Uterus (tissue), 4 donors: ENCODE data around the gene TMEM200A. TPM values are rescaled to one million over a fixed set of nuclear protein-coding genes. Genes with fewer than 3 reads are reported as not detected.

Experiments
- DNase-seq, 2 donors: peaks; one replicate each; pipeline ENCODE4 v3.0.0-alpha.2; 2019 to 2020
- H3K27ac ChIP-seq, 2 donors: fragments of 200-600 bp; sonication (generic); 1 replicate in 1 of 2; 2 replicates in 1 of 2; pipeline ENCODE4 v1.5.1; 2016 to 2018
- H3K27me3 ChIP-seq, 2 donors: fragments of 200-600 bp; sonication (generic); one replicate each; pipeline ENCODE4 v1.5.1; 2018 to 2019; ENCODE audit warnings: control low read depth in 1 of 2
- H3K36me3 ChIP-seq, 2 donors: fragments of 200-600 bp; sonication (generic); one replicate each; pipeline ENCODE4 v1.5.1; 2019; ENCODE audit warnings: control low read depth in 1 of 2
- H3K4me1 ChIP-seq, 2 donors: fragments of 200-600 bp; sonication (generic); one replicate each; pipeline ENCODE4 v1.5.1; 2018 to 2019; ENCODE audit warnings: control low read depth in 1 of 2
- H3K4me3 ChIP-seq, 2 donors: fragments of 200-600 bp; sonication (generic); 1 replicate in 1 of 2; 2 replicates in 1 of 2; pipeline ENCODE4 v1.5.1; 2018 to 2019; ENCODE audit warnings: mild to moderate bottlenecking in 1 of 2
- H3K9me3 ChIP-seq, 2 donors: fragments of 200-600 bp; sonication (generic); one replicate each; pipeline ENCODE4 v1.5.1; 2019; ENCODE audit warnings: control low read depth in 1 of 2
- POLR2A ChIP-seq, 2 donors: fragments of 450-650 bp; IDR thresholded peaks; one replicate each; pipeline ENCODE4 v1.6.1; 2016; ENCODE audit warnings: antibody characterized with exemption in 2 of 2, mild to moderate bottlenecking in 1 of 2, moderate library complexity in 1 of 2
- intact Hi-C: fragments of 100-400 bp; cut with DNase I; formaldehyde crosslinking; loops from one replicate; pipeline ENCODE4 v1.15.1; 2023; ENCODE audit warnings: low total_unique reads
- total RNA-seq, 4 donors: library from RNA; depleted of rRNA in 3 of 4; stranded (reverse); fragments of >200 nt in 3 of 4; gene quantifications; one replicate each; pipeline versions ENCODE4 v1.1.0 to v1.2.4, GENCODE V29; 2014 to 2023
- TF ChIP-seq, protein P1 (sequence below), 4 experiments: fragments of 200-600 bp in 2 of 4; fragments of 450-650 bp in 2 of 4; sonication (generic) in 2 of 4; IDR thresholded peaks; one replicate each; pipeline ENCODE4 v1.5.1; 2016 to 2019; ENCODE audit warnings: antibody characterized with exemption in 4 of 4, mild to moderate bottlenecking in 2 of 4, moderate library complexity in 1 of 4
- donor health status: DM: yes; HTN: yes; CAD: no.

Gene TMEM200A
- total RNA-seq, 4 donors from 2014 or later: 20.9 to 27.9 (median 23.1) TPM

DNA sequence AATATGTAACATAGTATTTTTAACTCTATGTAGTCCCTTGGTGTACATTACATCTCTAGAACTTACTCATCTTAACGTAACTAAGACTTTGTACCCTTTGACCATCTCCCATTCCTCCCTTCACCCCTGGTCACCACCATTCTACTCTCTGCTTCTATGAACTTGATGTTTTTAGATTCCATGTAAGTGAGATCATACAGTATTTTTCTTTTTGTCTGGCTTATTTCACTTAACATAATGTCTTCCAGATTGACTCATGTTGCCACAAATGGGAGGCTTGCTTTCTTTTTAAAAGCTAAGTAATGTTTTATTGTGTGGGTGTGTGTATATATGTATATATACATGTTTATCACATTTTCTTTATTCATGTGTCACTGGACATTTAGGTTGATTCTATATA, 55.8 kb downstream of the TMEM200A start:
- intact Hi-C loops: no loop called here
- no peaks in the 10 kb centered on the region for H3K4me1 ChIP-seq
- TF ChIP-seq, protein P1, sequence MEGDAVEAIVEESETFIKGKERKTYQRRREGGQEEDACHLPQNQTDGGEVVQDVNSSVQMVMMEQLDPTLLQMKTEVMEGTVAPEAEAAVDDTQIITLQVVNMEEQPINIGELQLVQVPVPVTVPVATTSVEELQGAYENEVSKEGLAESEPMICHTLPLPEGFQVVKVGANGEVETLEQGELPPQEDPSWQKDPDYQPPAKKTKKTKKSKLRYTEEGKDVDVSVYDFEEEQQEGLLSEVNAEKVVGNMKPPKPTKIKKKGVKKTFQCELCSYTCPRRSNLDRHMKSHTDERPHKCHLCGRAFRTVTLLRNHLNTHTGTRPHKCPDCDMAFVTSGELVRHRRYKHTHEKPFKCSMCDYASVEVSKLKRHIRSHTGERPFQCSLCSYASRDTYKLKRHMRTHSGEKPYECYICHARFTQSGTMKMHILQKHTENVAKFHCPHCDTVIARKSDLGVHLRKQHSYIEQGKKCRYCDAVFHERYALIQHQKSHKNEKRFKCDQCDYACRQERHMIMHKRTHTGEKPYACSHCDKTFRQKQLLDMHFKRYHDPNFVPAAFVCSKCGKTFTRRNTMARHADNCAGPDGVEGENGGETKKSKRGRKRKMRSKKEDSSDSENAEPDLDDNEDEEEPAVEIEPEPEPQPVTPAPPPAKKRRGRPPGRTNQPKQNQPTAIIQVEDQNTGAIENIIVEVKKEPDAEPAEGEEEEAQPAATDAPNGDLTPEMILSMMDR (IDR thresholded peaks at IDR 0.05): no peak
- TF ChIP-seq POLR2A (IDR thresholded peaks at IDR 0.05): no peak
- no peaks in the 10 kb centered on the region for H3K9me3 ChIP-seq
- H3K27me3 ChIP-seq: no peaks in the 10 kb centered on the region
- H3K27ac ChIP-seq: no peak overlapping the region
- no peaks in the 10 kb centered on the region for H3K36me3 ChIP-seq
- no peak for DNase-seq
- no peak overlapping the region for H3K4me3 ChIP-seq

DNA sequence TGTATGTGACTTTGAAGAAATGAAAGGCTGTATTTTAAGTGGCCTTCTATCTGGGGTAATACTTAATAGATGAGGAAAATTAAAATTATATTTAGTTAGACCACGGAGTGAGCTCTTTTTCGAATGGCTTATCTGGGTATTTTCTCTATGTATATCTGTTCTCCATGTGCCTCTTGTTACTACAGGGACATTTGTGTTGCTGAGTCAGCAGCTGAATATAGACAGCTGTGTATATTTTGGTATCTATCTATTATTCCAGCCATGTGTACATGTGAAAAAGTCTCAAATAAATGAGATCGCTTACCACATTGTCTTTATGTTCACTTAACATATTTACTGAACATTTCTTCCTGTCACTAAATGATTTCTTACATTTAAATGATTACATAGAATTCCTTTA, 57.2 kb downstream of the TMEM200A start:
- Histone ChIP-seq H3K27me3 (no peaks in the 10 kb centered on the region), H3K4me1 (no peaks in the 10 kb centered on the region), H3K27ac (no peak overlapping the region), H3K36me3 (no peaks in the 10 kb centered on the region), H3K4me3 (no peak overlapping the region), H3K9me3 (no peaks in the 10 kb centered on the region)
- DNase-seq: no peak
- intact Hi-C loops: no loop called here
- TF ChIP-seq POLR2A (IDR thresholded peaks at IDR 0.05): no peak
- TF ChIP-seq, protein P1 (IDR thresholded peaks at IDR 0.05): no peak

DNA sequence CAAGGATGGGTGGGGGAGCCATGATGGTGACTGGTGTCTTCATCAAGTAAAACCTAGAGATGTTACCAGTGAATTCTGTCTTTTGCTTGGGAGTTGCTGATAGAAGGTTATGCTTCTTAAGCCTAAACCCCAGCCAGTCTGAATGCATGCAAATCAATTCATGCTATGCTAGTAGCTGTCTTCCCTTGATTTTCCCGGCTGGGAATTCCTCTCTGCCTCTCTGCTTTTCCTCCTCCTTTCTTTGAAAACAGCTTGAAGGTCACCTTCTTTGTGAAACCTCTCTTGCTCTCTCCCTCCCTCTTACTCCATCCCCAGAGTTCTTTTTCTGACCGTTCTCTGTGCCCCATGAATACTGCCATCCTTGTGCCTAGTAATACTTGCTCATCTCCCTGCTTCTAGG, 58.9 kb downstream of the TMEM200A start:
- no peak for DNase-seq
- no peaks in the 10 kb centered on the region for H3K36me3 ChIP-seq
- intact Hi-C loops: no loop called here
- H3K4me1 ChIP-seq: no peaks in the 10 kb centered on the region
- TF ChIP-seq POLR2A (IDR thresholded peaks at IDR 0.05): no peak
- no peak overlapping the region for H3K4me3 ChIP-seq
- H3K27me3 ChIP-seq: no peaks in the 10 kb centered on the region
- no peaks in the 10 kb centered on the region for H3K9me3 ChIP-seq
- H3K27ac ChIP-seq: no peak overlapping the region

DNA sequence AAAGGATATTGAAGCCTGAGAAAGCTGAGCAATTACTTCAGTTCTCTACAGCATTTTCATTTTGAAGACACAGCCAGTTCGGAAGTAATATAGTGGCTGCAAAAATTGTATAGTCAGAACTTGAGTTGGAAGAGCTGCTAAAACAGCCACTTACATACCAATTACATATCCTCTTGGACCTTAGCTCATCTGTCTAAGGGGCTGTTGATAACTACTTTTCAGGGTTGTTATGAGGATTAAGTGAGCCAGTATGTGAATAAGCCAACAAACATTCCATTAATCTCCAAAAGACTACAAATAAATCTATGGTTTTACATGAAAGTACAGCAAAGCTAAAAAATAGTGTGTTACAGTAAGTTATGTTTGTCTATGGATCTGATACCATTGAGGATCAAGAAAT, 59.7 kb downstream of the TMEM200A start:
- Histone ChIP-seq H3K27ac (no peak overlapping the region), H3K4me1 (no peaks in the 10 kb centered on the region), H3K4me3 (no peak overlapping the region), H3K9me3 (no peaks in the 10 kb centered on the region), H3K27me3 (no peaks in the 10 kb centered on the region), H3K36me3 (no peaks in the 10 kb centered on the region)
- intact Hi-C loops: no loop called here
- TF ChIP-seq, protein P1 (IDR thresholded peaks at IDR 0.05): no peak
- DNase-seq: no peak

DNA sequence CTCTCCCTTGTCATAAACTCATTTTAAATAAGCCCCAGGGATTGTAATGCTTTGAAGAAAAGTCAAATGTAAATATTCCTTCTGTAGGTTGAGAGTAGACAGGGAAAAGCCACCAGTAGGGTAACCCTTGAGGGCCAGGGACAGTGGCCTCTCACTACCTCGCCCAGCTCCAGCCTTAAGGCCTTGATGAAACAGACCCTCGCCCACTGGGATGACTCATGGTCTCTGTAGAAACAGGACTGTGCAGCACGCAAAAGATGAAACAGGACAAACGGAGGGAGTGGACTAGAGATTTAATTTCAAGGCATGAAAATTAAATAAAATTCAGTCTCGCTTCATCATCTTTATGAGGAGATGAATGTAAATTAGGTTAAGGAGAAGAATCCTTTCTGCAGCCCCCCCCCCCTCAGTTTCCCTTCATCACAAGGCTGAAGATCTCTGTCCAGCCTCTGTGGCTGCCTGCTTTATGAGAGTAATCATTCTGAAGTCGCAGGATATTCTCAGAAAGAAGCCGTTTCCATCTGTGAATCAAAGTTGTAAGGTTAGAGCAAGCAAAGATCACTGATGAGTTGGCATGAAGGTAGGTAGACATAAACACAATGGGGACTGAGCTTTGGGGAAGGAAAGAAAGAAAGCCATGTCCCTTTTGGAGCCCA, 60.4 kb downstream of the TMEM200A start:
- Histone ChIP-seq H3K4me3 (no peak overlapping the region), H3K27ac (no peak overlapping the region), H3K9me3 (no peaks in the 10 kb centered on the region), H3K27me3 (no peaks in the 10 kb centered on the region), H3K36me3 (no peaks in the 10 kb centered on the region), H3K4me1 (no peaks in the 10 kb centered on the region)
- no peak for TF ChIP-seq POLR2A (IDR thresholded peaks at IDR 0.05)
- TF ChIP-seq, protein P1 (IDR thresholded peaks at IDR 0.05): no peak
- DNase-seq: no peak
- intact Hi-C loops: no loop called here
